ENCODE measurements around the gene WDR55.

DNA sequence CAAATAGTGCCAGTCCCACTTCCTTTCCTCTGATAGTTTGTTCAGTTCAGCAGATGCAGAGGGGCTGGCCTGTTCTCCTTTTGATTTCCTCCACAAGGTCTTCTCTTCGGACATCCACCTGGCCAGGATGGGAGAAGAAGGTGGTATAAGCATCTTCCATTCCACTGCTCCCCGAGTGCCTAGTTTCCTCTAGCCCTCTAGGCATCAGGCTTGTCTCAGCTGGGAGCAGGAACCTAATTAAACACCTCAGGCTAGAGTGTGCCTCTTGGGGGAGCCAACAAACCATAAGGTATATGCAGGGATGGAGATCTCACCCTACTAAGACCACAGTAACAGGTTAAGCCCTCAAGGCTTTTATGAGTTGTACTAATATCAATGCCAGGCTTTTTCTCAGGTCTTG is 9.5 kb downstream of the WDR55 start:
- no peak for TF ChIP-seq TAF1 (IDR thresholded peaks at IDR 0.05; ENCODE audit: borderline replicate concordance, low read depth, low read length)
- TF ChIP-seq POLR2A (IDR thresholded peaks at IDR 0.05; ENCODE audit: low read depth, low read length) = no peak
